ENCODE data around the gene DIRAS2. TPM values are rescaled to one million over a fixed set of nuclear protein-coding genes. Genes with fewer than 3 reads are reported as not detected.

The DIRAS2 gene
- total RNA-seq, 1 donor = not detected

GRCh38 chr9:90613502-90613901 is 29.1 kb downstream of the DIRAS2 start:
- Histone ChIP-seq H3K36me3 (ENCODE audit: insufficient read depth, low read length) (no peaks in the 10 kb centered on the region), H3K9me3 (ENCODE audit: low read depth, low read length) (no peaks in the 10 kb centered on the region), H3K4me2 (ENCODE audit: insufficient read depth, low read length) (no peak overlapping the region), H3K4me1 (ENCODE audit: insufficient read depth, low read length) (no peaks in the 10 kb centered on the region), H4K20me1 (ENCODE audit: insufficient read depth, low read length) (no peaks in the 10 kb centered on the region), H3K79me2 (ENCODE audit: insufficient read depth, low read length) (no peaks in the 10 kb centered on the region), H3K27me3 (ENCODE audit: insufficient read depth, low read length) (no peaks in the 10 kb centered on the region), H3K4me3 (ENCODE audit: insufficient read depth, low read length) (no peak overlapping the region), H2AFZ (ENCODE audit: low read length) (no peak overlapping the region), H3K27ac (ENCODE audit: low read depth, low read length) (no peak overlapping the region)
- TF ChIP-seq CTCF (IDR thresholded peaks at IDR 0.05; ENCODE audit: extremely low read depth, low read depth, low read length) = no peak
- DNase-seq (ENCODE audit: insufficient read length, low spot score, missing footprints) = no peak

- Histone ChIP-seq H3K79me2 (ENCODE audit: insufficient read depth, low read length) (no peaks in the 10 kb centered on the region), H2AFZ (ENCODE audit: low read length) (no peak overlapping the region), H3K27me3 (ENCODE audit: insufficient read depth, low read length) (no peaks in the 10 kb centered on the region), H3K4me1 (ENCODE audit: insufficient read depth, low read length) (no peaks in the 10 kb centered on the region), H4K20me1 (ENCODE audit: insufficient read depth, low read length) (no peaks in the 10 kb centered on the region), H3K36me3 (ENCODE audit: insufficient read depth, low read length) (no peaks in the 10 kb centered on the region), H3K4me2 (ENCODE audit: insufficient read depth, low read length) (no peak overlapping the region), H3K4me3 (ENCODE audit: insufficient read depth, low read length) (no peak overlapping the region), H3K9me3 (ENCODE audit: low read depth, low read length) (no peaks in the 10 kb centered on the region), H3K27ac (ENCODE audit: low read depth, low read length) (no peak overlapping the region)
- DNase-seq (ENCODE audit: insufficient read length, low spot score, missing footprints) = no peak
- TF ChIP-seq CTCF (IDR thresholded peaks at IDR 0.05; ENCODE audit: extremely low read depth, low read depth, low read length) = no peak
These were observed 29.7 kb downstream of the DIRAS2 start for GRCh38 chr9:90612957-90613356.

GRCh38 chr9:90611568-90611967 is 31.1 kb downstream of the DIRAS2 start:
- no peak for TF ChIP-seq CTCF (IDR thresholded peaks at IDR 0.05; ENCODE audit: extremely low read depth, low read depth, low read length)
- Histone ChIP-seq H3K4me3 (ENCODE audit: insufficient read depth, low read length) (no peak overlapping the region), H4K20me1 (ENCODE audit: insufficient read depth, low read length) (no peaks in the 10 kb centered on the region), H3K27ac (ENCODE audit: low read depth, low read length) (no peak overlapping the region), H3K36me3 (ENCODE audit: insufficient read depth, low read length) (no peaks in the 10 kb centered on the region), H3K4me1 (ENCODE audit: insufficient read depth, low read length) (no peaks in the 10 kb centered on the region), H2AFZ (ENCODE audit: low read length) (no peak overlapping the region), H3K79me2 (ENCODE audit: insufficient read depth, low read length) (no peaks in the 10 kb centered on the region), H3K4me2 (ENCODE audit: insufficient read depth, low read length) (no peak overlapping the region), H3K27me3 (ENCODE audit: insufficient read depth, low read length) (no peaks in the 10 kb centered on the region), H3K9me3 (ENCODE audit: low read depth, low read length) (no peaks in the 10 kb centered on the region)
- no peak for DNase-seq (ENCODE audit: insufficient read length, low spot score, missing footprints)

- no peaks in the 10 kb centered on the region for H3K79me2 ChIP-seq (ENCODE audit: insufficient read depth, low read length)
- no peaks in the 10 kb centered on the region for H3K9me3 ChIP-seq (ENCODE audit: low read depth, low read length)
- H3K27me3 ChIP-seq (ENCODE audit: insufficient read depth, low read length) = no peaks in the 10 kb centered on the region
- H2AFZ ChIP-seq (ENCODE audit: low read length) = no peak overlapping the region
- no peak overlapping the region for H3K27ac ChIP-seq (ENCODE audit: low read depth, low read length)
- TF ChIP-seq CTCF (IDR thresholded peaks at IDR 0.05; ENCODE audit: extremely low read depth, low read depth, low read length) = no peak
- H3K4me1 ChIP-seq (ENCODE audit: insufficient read depth, low read length) = no peaks in the 10 kb centered on the region
- no peaks in the 10 kb centered on the region for H3K36me3 ChIP-seq (ENCODE audit: insufficient read depth, low read length)
- no peaks in the 10 kb centered on the region for H4K20me1 ChIP-seq (ENCODE audit: insufficient read depth, low read length)
- no peak overlapping the region for H3K4me2 ChIP-seq (ENCODE audit: insufficient read depth, low read length)
- H3K4me3 ChIP-seq (ENCODE audit: insufficient read depth, low read length) = no peak overlapping the region
- no peak for DNase-seq (ENCODE audit: insufficient read length, low spot score, missing footprints)
These were observed 31.5 kb downstream of the DIRAS2 start for GRCh38 chr9:90611121-90611520.
